Suprapubic skin (tissue), 4 donors: Measurements from ENCODE around the gene ARFGAP3. TPM values are rescaled to one million over a fixed set of nuclear protein-coding genes. Genes with fewer than 3 reads are reported as not detected.
"Not testable (repeated sequence)": the region's sequence is repeated elsewhere in the genome, so short reads cannot be mapped to it uniquely, and the experiment has no call there.

Experiments used
- DNase-seq, 2 donors: peaks; one replicate each; pipeline ENCODE4 v3.0.0-alpha.2; 2019; ENCODE audit warnings: low spot score in 2 of 2
- H3K27ac ChIP-seq: fragments of 200-600 bp; sonication (generic); one replicate; pipeline ENCODE4 v1.5.1; 2019
- H3K27me3 ChIP-seq: fragments of 200-600 bp; sonication (generic); one replicate; pipeline ENCODE4 v1.5.1; 2019
- H3K36me3 ChIP-seq: fragments of 200-600 bp; sonication (generic); one replicate; pipeline ENCODE4 v1.5.1; 2019
- H3K4me1 ChIP-seq: fragments of 200-600 bp; sonication (generic); one replicate; pipeline ENCODE4 v1.5.1; 2019
- H3K4me3 ChIP-seq: fragments of 200-600 bp; sonication (generic); one replicate; pipeline ENCODE4 v1.5.1; 2019; ENCODE audit warnings: mild to moderate bottlenecking
- H3K9me3 ChIP-seq: fragments of 200-600 bp; sonication (generic); one replicate; pipeline ENCODE4 v1.5.1; 2019
- EP300 ChIP-seq: sonication (generic); formaldehyde crosslinking; IDR thresholded peaks from one replicate; pipeline ENCODE4 v1.6.1; 2017; ENCODE audit warnings: antibody characterized with exemption
- POLR2A ChIP-seq, 2 donors: fragments of 450-650 bp; IDR thresholded peaks; one replicate each; pipeline ENCODE4 v1.6.1; 2017; ENCODE audit warnings: antibody characterized with exemption in 2 of 2, mild to moderate bottlenecking in 2 of 2, moderate library complexity in 2 of 2
- POLR2AphosphoS5 ChIP-seq, 3 donors: sonication (generic); formaldehyde crosslinking; IDR thresholded peaks; one replicate each; pipeline ENCODE4 v1.6.1; 2017; ENCODE audit warnings: antibody characterized with exemption in 3 of 3
- WGBS: methylation state at CpG from one replicate; pipeline ENCODE4 v1.1.5; 2018; 5-methylcytosine and 5-hydroxymethylcytosine counted together
- total RNA-seq, 4 donors: library from RNA; depleted of rRNA; stranded (reverse); fragments of >200 nt; gene quantifications; one replicate each; pipeline ENCODE4 v1.1.0, GENCODE V29; 2016
- TF ChIP-seq, protein P1 (sequence below), 2 donors: fragments of 200-600 bp in 1 of 2; fragments of 450-650 bp in 1 of 2; sonication (generic) in 1 of 2; IDR thresholded peaks; one replicate each; pipeline ENCODE4 v1.5.1; 2016 to 2019; ENCODE audit warnings: antibody characterized with exemption in 2 of 2, mild to moderate bottlenecking in 1 of 2, moderate library complexity in 1 of 2

ARFGAP3 gene
- total RNA-seq, 4 donors from 2014 or later = 26.7 to 33.3 (median 31.8) TPM

DNA sequence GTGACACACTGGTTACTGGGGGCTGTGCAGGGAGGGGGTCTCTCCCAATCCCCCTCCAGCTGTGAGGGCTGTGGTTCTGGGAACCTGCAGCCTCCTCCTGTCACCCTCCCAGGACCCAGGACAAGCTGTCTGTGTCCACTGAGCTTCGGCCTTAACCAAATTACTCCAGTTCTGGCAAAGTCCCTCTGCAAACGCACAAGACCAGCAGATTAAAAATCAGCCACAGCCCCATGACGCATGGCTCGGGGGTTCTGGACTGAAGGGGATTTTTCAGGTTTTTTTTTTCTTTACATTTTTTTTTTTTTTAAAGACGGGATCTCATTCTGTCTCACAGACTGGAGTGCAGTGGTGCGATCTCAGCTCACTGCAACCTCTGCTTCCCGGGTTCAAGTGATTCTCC, 104.2 kb downstream of the ARFGAP3 start:
- TF ChIP-seq POLR2AphosphoS5 (IDR thresholded peaks at IDR 0.05) (no peak), POLR2A (IDR thresholded peaks at IDR 0.05) (no peak)

DNA sequence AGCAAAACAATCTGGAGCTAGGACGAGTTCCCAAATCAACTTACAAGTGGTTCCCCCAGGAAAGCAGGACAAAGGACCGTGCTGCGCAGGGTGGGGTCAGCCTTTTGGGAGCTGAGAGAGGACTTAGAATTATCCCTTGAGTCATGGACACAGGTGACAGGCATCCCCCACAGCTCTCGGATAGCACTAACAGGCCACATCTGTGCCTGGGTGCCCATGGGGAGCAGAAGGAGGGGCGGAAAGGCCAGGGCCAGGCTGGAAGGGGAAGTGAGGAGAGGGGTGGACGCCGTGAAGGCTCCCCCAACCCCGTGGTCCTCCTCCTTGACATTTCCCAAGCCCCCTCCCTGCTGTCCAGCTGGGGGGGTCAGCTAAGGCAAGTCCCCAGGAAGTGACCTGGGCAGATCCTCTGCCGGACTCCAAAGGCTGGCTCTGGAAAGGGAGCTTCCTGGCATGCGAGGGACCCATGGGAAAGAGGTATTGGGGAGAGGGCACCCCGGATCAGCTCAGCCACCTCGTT, 104.8 kb downstream of the ARFGAP3 start:
- Histone ChIP-seq H3K4me1 (peaks cover 57% of the 10 kb centered on the region), H3K9me3 (no peaks in the 10 kb centered on the region), H3K27ac (peak overlapping the region; percentile 86), H3K4me3 (no peak overlapping the region), H3K36me3 (no peaks in the 10 kb centered on the region), H3K27me3 (no peaks in the 10 kb centered on the region)
- DNase-seq = no peak
- WGBS = 60% methylated on average over 12 of the region's 12 CpGs
- TF ChIP-seq POLR2AphosphoS5 (IDR thresholded peaks at IDR 0.05) (no peak), EP300 (no peak), POLR2A (IDR thresholded peaks at IDR 0.05) (no peak)
- TF ChIP-seq, protein P1, sequence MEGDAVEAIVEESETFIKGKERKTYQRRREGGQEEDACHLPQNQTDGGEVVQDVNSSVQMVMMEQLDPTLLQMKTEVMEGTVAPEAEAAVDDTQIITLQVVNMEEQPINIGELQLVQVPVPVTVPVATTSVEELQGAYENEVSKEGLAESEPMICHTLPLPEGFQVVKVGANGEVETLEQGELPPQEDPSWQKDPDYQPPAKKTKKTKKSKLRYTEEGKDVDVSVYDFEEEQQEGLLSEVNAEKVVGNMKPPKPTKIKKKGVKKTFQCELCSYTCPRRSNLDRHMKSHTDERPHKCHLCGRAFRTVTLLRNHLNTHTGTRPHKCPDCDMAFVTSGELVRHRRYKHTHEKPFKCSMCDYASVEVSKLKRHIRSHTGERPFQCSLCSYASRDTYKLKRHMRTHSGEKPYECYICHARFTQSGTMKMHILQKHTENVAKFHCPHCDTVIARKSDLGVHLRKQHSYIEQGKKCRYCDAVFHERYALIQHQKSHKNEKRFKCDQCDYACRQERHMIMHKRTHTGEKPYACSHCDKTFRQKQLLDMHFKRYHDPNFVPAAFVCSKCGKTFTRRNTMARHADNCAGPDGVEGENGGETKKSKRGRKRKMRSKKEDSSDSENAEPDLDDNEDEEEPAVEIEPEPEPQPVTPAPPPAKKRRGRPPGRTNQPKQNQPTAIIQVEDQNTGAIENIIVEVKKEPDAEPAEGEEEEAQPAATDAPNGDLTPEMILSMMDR (IDR thresholded peaks at IDR 0.05) = no peak

More for the DNA sequence above, 104.2 kb downstream of the ARFGAP3 start:
- H3K4me3 ChIP-seq = no peak overlapping the region
- no peaks in the 10 kb centered on the region for H3K27me3 ChIP-seq
- no peaks in the 10 kb centered on the region for H3K36me3 ChIP-seq
- peaks cover 51% of the 10 kb centered on the region for H3K4me1 ChIP-seq
- 84% methylated on average over 7 of the region's 7 CpGs for WGBS
- H3K9me3 ChIP-seq = no peaks in the 10 kb centered on the region
- no peak for DNase-seq
- peak overlapping the region; percentile 86 for H3K27ac ChIP-seq

DNA sequence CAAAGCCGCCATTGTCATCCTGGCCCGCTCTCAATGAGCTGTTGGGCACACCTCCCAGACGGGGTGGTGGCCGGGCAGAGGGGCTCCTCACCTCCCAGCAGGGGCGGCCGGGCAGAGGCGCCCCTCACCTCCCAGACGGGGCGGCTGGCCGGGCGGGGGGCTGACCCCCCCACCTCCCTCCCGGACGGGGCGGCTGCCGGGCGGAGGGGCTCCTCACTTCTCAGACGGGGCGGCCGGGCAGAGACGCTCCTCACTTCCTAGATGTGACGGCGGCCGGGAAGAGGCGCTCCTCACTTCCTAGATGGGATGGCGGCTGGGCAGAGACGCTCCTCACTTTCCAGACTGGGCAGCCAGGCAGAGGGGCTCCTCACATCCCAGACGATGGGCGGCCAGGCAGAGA, 106.7 kb downstream of the ARFGAP3 start:
- not testable (repeated sequence) for H3K27me3 ChIP-seq, H3K4me3 ChIP-seq, H3K36me3 ChIP-seq, DNase-seq, H3K9me3 ChIP-seq, H3K27ac ChIP-seq
- H3K4me1 ChIP-seq = peaks cover 63% of the 10 kb centered on the region
- WGBS = 87% methylated on average over 4 of the region's 28 CpGs

DNA sequence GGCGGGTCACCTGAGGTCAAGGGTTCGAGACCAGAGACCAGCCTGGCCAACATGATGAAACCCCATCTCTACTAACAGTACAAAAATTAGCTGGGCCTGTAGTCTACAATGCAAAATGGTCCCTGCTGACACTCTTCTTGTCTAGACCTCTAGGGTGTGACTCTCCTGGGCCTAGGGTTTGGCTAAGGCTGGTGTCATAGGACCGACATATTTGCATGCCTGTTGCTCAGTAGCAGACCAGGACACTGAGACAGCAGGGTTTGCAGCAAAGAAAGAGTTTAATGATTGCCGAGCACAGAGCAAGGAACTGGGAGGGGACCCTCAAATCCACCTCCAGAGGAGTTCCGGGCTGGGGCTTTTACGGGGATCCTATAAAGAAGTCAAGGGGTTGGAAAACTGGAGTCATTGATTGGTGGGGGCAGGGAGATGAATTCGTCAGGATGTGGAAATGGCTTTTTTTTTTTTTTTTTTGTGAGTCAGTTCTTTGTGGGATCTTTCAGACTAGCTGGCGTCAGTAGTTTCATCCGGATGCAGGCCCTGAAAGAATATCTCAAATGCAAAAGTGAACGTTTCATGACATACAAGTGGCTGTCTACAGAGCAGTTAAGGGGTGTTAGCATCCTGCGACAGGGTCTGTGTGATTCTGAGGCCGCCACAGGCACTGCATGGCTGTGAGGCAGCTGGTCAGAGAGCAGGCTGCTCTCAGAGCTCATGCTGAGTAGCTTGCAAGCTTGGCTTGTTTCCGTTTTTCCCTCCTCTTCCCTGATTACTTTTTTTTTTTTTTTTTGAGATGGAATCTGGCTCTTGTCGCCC, 109.2 kb downstream of the ARFGAP3 start:
- Histone ChIP-seq H3K27ac (peak overlapping the region; percentile 75), H3K4me1 (peaks cover 74% of the 10 kb centered on the region), H3K36me3 (no peaks in the 10 kb centered on the region), H3K4me3 (no peak overlapping the region), H3K27me3 (no peaks in the 10 kb centered on the region), H3K9me3 (no peaks in the 10 kb centered on the region)
- WGBS = 61% methylated on average over 14 of the region's 14 CpGs
- DNase-seq = no peak
- TF ChIP-seq, protein P1 (IDR thresholded peaks at IDR 0.05) = no peak
- no peak for TF ChIP-seq EP300
- TF ChIP-seq POLR2AphosphoS5 (IDR thresholded peaks at IDR 0.05) = no peak
- TF ChIP-seq POLR2A (IDR thresholded peaks at IDR 0.05) = no peak

Other genes with a start within 250 kb of the ARFGAP3 start
- gene POLDIP3, start 242.4 kb downstream of the ARFGAP3 start, total RNA-seq = 10 to 100 TPM; 32.4 to 61.1 (median 45.7) TPM
- 1 to 10 TPM in 3 of 4 donors, not detected in 1; 1.3 to 3.9 (median 1.5) TPM for gene ATP5MGL, start 216.7 kb downstream of the ARFGAP3 start, total RNA-seq
- gene CYB5R3, start 207.9 kb downstream of the ARFGAP3 start, total RNA-seq = 100 to 1,000 TPM; 107 to 159 (median 138) TPM
- gene A4GALT, start 136.4 kb downstream of the ARFGAP3 start, total RNA-seq = 10 to 100 TPM in 2 of 4 donors, 1 to 10 TPM in 2; 6.7 to 11.6 (median 8.8) TPM
- 10 to 100 TPM; 38.9 to 74.8 (median 55.3) TPM for gene PACSIN2, start 157.9 kb upstream of the ARFGAP3 start, total RNA-seq
- gene TTLL1, start 232.1 kb upstream of the ARFGAP3 start, total RNA-seq = 1 to 10 TPM; 4.3 to 8.7 (median 5.0) TPM